Subcutaneous abdominal adipose tissue (tissue), 5 donors: ENCODE results near the gene UNC119B.

Source experiments
- H3K27ac ChIP-seq: one replicate; pipeline ENCODE4 v1.7.0; 2013; ENCODE audit warnings: low read depth, mild to moderate bottlenecking, inconsistent platforms, low read length, moderate library complexity
- H3K27me3 ChIP-seq, 5 donors: one replicate each; pipeline ENCODE4 v1.7.0; 2013; ENCODE audit warnings: low read length in 5 of 5, inconsistent platforms in 1 of 5; ENCODE audit not compliant: control insufficient read depth in 5 of 5, insufficient read depth in 4 of 5
- H3K36me3 ChIP-seq, 5 donors: one replicate each; pipeline ENCODE4 v1.7.0; 2013; ENCODE audit warnings: low read length in 5 of 5; ENCODE audit not compliant: control insufficient read depth in 5 of 5, insufficient read depth in 5 of 5
- H3K4me1 ChIP-seq, 5 donors: one replicate each; pipeline ENCODE4 v1.7.0; 2013; ENCODE audit warnings: low read length in 5 of 5, mild to moderate bottlenecking in 3 of 5, moderate library complexity in 1 of 5; ENCODE audit not compliant: control insufficient read depth in 5 of 5, insufficient read depth in 5 of 5
- H3K4me3 ChIP-seq, 5 donors: one replicate each; pipeline ENCODE4 v1.7.0; 2013; ENCODE audit warnings: low read length in 5 of 5, low read depth in 1 of 5
- H3K9ac ChIP-seq, 5 donors: one replicate each; pipeline ENCODE4 v1.7.0; 2013; ENCODE audit warnings: low read length in 5 of 5, mild to moderate bottlenecking in 4 of 5, moderate library complexity in 3 of 5
- H3K9me3 ChIP-seq, 5 donors: one replicate each; pipeline ENCODE4 v1.7.0; 2013; ENCODE audit warnings: low read length in 5 of 5; ENCODE audit not compliant: control insufficient read depth in 5 of 5
- donor health status: healthy.
- donor health status: healthy.
- donor health status: healthy.
- donor health status: healthy.
- donor health status: healthy.

Gene UNC119B

DNA sequence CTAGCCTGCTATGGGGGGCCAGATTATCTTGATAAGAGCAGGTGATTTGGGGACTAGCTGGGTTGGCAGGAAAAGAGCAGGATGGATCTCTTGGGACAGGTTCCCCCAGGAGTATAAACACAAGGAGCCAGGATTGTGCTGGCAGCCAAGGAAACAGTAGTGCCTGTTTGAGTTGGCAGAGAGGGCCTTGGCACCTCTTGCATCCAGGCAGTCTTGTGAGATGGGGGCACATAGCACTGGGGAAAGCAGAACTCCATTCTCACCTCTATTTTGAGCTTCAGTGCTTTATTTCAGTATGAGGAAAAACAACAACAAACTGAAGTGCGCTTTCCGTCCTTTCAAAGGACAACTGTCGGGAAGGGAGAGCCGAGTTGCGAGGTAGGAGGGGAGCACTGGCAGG lies 9.4 kb upstream of the UNC119B start:
- Histone ChIP-seq H3K9ac (peak overlapping the region in 1 of 5 donors; percentile 26), H3K4me3 (no peak overlapping the region), H3K36me3 (peaks cover 11 to 77% (median 56%) of the 10 kb centered on the region in 5 donors), H3K4me1 (peaks cover 0 to 69% (median 28%) of the 10 kb centered on the region in 5 donors), H3K9me3 (no peaks in the 10 kb centered on the region), H3K27me3 (no peaks in the 10 kb centered on the region), H3K27ac (peak overlapping the region; percentile 32)

DNA sequence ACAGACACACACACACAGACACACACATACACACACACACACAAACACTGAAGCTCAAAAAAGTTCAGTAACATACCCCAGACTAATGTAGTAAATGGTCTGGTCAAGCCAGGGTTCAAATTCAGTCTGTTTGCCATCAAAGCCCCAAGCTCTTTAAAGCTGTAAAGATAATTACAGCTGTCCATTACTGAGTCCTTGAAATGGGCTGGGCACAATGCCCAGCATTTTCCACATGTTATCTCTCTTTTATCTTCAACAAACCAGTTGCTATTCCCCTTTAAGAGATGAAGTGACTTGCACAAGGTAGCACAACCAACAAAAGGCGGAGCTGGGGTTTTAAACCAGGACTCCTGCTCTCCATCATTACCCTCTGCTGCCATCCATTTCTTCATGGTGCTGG lies 7.6 kb upstream of the UNC119B start:
- H3K36me3 ChIP-seq = peaks cover 1 to 60% (median 38%) of the 10 kb centered on the region in 5 donors
- no peak overlapping the region for H3K4me3 ChIP-seq
- H3K9ac ChIP-seq = no peak overlapping the region
- no peaks in the 10 kb centered on the region for H3K27me3 ChIP-seq
- peaks cover 0 to 64% (median 28%) of the 10 kb centered on the region in 5 donors for H3K4me1 ChIP-seq
- H3K27ac ChIP-seq = peak overlapping the region; percentile 35
- no peaks in the 10 kb centered on the region for H3K9me3 ChIP-seq

DNA sequence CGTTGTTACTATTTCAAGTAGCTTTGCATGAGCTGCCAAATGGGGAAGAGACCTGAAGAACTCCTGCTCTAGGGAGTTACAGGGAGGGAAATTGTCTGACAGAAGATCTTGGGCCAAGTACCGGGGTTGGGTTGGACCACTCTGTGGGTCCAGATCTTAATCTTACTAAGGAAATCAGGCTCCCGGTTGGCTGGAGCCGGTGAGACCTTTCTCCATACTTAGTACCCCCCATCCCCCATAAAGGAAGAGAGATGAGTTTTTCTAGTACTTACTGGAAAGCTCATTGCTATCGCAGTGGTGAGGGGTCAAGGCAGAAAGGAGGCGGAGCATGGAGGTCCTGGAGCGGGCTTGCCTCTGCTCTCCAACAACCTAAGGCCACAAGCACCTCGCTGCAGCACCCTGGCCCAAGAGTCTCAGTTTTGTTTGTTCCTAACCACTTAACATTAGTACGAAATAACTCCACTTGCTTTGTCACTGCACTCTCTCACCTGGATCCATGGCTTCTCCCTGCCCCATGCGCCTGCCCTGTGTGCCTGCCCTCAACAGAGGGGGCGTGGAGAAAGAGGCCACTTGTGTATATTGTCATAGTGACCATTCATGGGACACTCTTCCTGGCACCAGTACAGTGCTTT lies 6.8 kb upstream of the UNC119B start:
- no peak overlapping the region for H3K4me3 ChIP-seq
- H3K9ac ChIP-seq = peak overlapping the region in 1 of 5 donors; percentile 19

DNA sequence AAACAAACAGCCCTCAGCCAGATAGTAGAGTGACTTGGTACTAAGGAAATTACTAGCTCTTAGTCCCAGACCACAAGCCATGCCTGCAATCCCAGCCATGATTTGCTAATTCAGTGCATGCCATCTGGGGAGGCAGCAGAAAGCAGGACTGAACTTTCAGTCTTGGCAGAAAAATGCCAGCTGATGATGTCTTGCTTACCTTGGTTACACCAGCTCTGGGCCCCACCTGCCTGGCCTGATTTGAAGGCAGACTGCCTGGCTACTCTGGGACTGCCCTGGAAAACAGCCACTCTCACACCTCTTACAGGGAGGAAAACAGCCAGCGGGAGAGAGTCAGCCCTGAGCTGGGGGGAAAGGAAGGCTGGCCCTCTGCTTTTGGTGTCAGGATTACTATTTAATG lies 4.6 kb upstream of the UNC119B start:
- no peaks in the 10 kb centered on the region for H3K9me3 ChIP-seq
- H3K27me3 ChIP-seq = no peaks in the 10 kb centered on the region
- H3K4me1 ChIP-seq = peaks cover 0 to 40% (median 15%) of the 10 kb centered on the region in 5 donors
- no peak overlapping the region for H3K9ac ChIP-seq
- peaks cover 0 to 33% (median 15%) of the 10 kb centered on the region in 5 donors for H3K36me3 ChIP-seq
- H3K4me3 ChIP-seq = no peak overlapping the region
- H3K27ac ChIP-seq = no peak overlapping the region

More for the DNA sequence above, 6.8 kb upstream of the UNC119B start:
- peak overlapping the region; percentile 35 for H3K27ac ChIP-seq
- H3K36me3 ChIP-seq = peaks cover 0 to 52% (median 32%) of the 10 kb centered on the region in 5 donors
- H3K4me1 ChIP-seq = peaks cover 0 to 56% (median 27%) of the 10 kb centered on the region in 5 donors
- H3K9me3 ChIP-seq = no peaks in the 10 kb centered on the region
- no peaks in the 10 kb centered on the region for H3K27me3 ChIP-seq

DNA sequence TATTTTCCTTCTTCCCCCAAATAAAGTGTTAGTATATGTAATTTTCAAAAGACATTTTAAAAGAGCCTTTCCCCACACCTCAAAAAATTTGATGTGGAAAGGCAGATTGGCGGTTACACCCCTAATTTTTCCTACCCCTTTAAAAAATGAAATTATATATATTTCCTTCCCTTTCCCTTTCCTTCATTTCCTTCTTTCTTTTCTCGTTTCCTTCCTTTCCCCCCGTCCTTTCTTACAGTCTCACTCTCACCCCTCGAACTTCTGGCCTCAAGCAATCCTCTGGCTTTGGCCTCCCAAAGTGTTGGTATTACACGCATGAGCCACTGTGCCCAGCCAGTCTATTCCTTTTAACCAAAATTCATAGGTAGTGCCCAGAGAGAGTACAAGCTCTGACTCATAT lies 4.2 kb upstream of the UNC119B start:
- Histone ChIP-seq H3K27me3 (no peaks in the 10 kb centered on the region), H3K9me3 (no peaks in the 10 kb centered on the region), H3K4me1 (peaks cover 0 to 39% (median 16%) of the 10 kb centered on the region in 5 donors), H3K9ac (no peak overlapping the region), H3K4me3 (no peak overlapping the region), H3K27ac (no peak overlapping the region), H3K36me3 (peaks cover 0 to 28% (median 11%) of the 10 kb centered on the region in 5 donors)

DNA sequence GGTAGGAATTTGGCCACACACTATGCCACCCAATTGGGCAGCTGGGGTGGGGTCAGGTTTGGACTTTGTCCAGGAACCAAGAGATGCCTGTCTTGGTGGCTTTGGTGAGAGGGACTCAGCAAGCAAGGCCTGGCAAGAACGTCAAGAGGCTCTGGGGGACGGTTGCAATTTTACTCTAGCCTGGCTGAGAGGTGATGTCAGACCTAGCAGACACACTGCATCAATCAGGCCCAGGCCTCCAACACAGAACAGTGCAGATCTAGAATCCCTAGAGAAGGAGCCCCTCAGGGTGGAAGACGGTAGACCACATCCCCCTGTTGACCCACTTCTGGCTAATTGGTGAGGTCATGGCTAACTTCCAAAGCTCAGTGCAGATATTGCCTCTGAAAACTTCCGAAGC lies 1.6 kb upstream of the UNC119B start:
- Histone ChIP-seq H3K4me3 (no peak overlapping the region), H3K9me3 (no peaks in the 10 kb centered on the region), H3K9ac (no peak overlapping the region), H3K27me3 (no peaks in the 10 kb centered on the region), H3K36me3 (peaks cover 0 to 8% (median 4%) of the 10 kb centered on the region in 5 donors), H3K27ac (no peak overlapping the region), H3K4me1 (peaks cover 2 to 28% (median 22%) of the 10 kb centered on the region in 5 donors)

DNA sequence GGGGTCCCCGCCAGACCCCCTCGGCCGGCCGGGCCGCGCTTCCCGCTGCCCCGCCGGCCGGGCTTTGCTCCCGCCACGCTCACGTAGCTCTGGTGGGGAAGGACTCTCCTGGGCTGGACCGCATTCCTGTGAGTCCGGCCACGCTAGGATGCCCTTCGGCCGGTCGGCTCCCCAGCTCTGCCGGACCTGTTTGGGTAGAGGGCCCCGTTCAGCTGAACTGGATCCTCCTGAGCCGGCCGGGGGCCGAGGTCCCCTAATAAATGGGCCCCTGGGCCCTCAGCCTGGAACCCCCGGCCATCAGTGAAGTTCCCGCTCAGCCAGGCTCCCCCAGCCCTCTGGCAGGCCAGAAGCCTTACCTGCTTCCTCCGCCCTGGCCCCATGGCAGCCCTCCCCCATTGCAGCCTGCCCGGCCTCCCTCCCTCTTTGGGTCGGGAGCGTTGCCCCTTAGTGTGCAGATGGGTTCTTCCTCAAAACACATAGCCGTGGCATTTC lies 593 bp downstream of the UNC119B start:
- H3K9ac ChIP-seq = peak overlapping the region; percentile 68 to 93 (median 79)
- H3K4me1 ChIP-seq = peaks cover 2 to 26% (median 24%) of the 10 kb centered on the region in 5 donors
- H3K27ac ChIP-seq = peak overlapping the region; percentile 67
- H3K27me3 ChIP-seq = no peaks in the 10 kb centered on the region
- H3K4me3 ChIP-seq = peak overlapping the region; percentile 61 to 88 (median 74)
- H3K36me3 ChIP-seq = peaks cover 0 to 15% (median 13%) of the 10 kb centered on the region in 5 donors
- no peaks in the 10 kb centered on the region for H3K9me3 ChIP-seq

DNA sequence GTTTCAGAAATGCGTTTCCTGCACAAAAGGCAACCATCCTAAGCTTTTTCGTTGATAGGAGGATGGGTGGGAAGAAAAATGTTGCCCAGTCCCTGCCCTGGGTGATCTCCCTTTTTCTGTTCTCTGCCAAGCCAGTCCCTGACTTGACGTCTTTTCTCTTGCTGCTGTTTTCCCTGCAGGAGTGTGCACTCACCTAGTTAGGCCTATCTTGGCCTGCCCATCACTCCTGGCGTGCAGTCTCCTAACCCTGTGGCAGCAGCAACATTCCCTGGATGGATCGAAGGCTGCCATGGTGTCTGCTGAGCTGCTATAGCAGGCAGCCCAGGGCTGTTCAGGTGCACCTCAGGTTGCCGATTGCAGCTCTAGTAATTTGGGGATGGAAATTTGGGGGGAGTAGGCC lies 1.2 kb downstream of the UNC119B start:
- Histone ChIP-seq H3K27ac (peak overlapping the region; percentile 67), H3K4me1 (peaks cover 2 to 26% (median 24%) of the 10 kb centered on the region in 5 donors), H3K36me3 (peaks cover 2 to 20% (median 18%) of the 10 kb centered on the region in 5 donors), H3K9ac (peak overlapping the region; percentile 68 to 93 (median 79)), H3K4me3 (peak overlapping the region; percentile 61 to 88 (median 74)), H3K9me3 (no peaks in the 10 kb centered on the region), H3K27me3 (no peaks in the 10 kb centered on the region)

DNA sequence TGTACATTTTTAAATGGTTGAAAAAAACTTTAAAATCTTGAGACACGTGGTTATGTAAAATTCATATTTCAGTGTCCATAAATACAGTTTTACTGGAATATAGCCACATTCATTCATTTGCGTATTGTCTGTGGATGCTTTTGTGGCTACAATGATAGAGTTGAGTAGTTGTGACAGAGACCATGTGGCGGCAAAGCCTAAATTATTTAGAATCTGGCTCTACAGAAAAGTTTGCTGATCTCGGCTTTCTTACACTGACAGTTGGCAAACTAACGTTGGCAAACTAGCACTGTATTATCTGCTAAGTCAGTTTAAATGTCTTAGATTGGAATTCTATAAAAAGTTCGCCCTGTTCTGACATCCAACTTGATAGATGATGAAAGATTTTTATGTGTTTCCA lies 2.4 kb downstream of the UNC119B start:
- H3K4me3 ChIP-seq = no peak overlapping the region

DNA sequence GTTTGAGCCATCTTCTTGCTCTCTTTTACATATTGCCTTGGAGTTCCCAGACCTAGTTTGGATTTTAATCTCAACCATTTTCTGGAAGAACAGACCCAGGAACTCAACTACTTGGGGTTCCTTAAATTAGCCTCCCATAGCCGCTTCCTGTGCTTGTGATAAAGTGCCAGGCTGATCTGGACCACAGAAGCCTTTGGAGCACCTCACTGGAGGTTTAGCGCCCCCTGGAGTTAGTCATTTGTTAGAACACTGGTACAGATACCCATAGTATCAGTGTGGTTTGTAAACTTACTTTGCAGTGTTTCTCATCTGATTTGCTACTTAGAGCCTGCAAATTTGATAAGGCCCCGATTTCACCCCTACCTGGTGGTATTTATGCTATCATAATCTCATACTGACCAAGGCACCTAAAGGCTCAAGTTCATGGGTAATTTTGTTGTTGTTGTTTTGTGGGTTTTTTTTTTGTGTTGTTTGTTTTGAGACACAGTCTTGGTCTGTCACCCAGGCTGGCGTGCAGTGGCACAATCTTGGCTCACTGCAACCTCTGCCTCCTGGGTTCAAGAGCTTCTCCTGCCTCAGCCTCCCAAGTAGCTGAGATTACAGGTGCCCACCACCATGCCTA lies 3.7 kb downstream of the UNC119B start:
- no peak overlapping the region for H3K4me3 ChIP-seq
- H3K36me3 ChIP-seq = peaks cover 2 to 43% (median 37%) of the 10 kb centered on the region in 5 donors
- H3K4me1 ChIP-seq = peaks cover 2 to 26% (median 24%) of the 10 kb centered on the region in 5 donors
- no peaks in the 10 kb centered on the region for H3K9me3 ChIP-seq
- H3K27me3 ChIP-seq = no peaks in the 10 kb centered on the region
- H3K9ac ChIP-seq = no peak overlapping the region
- H3K27ac ChIP-seq = no peak overlapping the region

More for the DNA sequence above, 2.4 kb downstream of the UNC119B start:
- Histone ChIP-seq H3K4me1 (peaks cover 2 to 26% (median 24%) of the 10 kb centered on the region in 5 donors), H3K27ac (no peak overlapping the region), H3K9me3 (no peaks in the 10 kb centered on the region), H3K36me3 (peaks cover 2 to 31% (median 26%) of the 10 kb centered on the region in 5 donors), H3K27me3 (no peaks in the 10 kb centered on the region), H3K9ac (no peak overlapping the region)
